Measurements from ENCODE around the gene LY6G5B.

The LY6G5B gene

GRCh38 chr6:31658983-31659648, 10.7 kb upstream of the LY6G5B start:
- Histone ChIP-seq H2AFZ (ENCODE audit: low read depth, low read length) (no peak overlapping the region), H3K4me3 (ENCODE audit: low read depth in 1 of 2, low read length in 2 of 2) (peak overlapping the region in 1 of 2 experiments; percentile 96; a peak in 3 of 4 replicates), H3K4me1 (ENCODE audit: insufficient read depth, low read length) (peaks cover 66% of the 10 kb centered on the region), H3K27me3 (ENCODE audit: insufficient read depth, low read length, poor library complexity) (no peaks in the 10 kb centered on the region), H3K9me3 (ENCODE audit: insufficient read depth, low read length, severe bottlenecking) (no peaks in the 10 kb centered on the region), H3K4me2 (ENCODE audit: insufficient read depth, low read length) (peak overlapping the region; percentile 96), H3K79me2 (ENCODE audit: insufficient read depth, low read length) (peaks cover 74% of the 10 kb centered on the region), H3K9ac (ENCODE audit: low read depth, low read length) (peak overlapping the region; percentile 91), H3K36me3 (ENCODE audit: insufficient read depth, low read length) (peaks cover 69% of the 10 kb centered on the region), H3K27ac (ENCODE audit: low read length) (peak overlapping the region; percentile 87), H4K20me1 (ENCODE audit: insufficient read depth, low read length) (peaks cover 13% of the 10 kb centered on the region)
- ATAC-seq (ENCODE audit: insufficient read depth, low read depth), result no peak
- no peak for DNase-seq
- no peak for TF ChIP-seq EZH2 (IDR thresholded peaks at IDR 0.05; ENCODE audit: borderline replicate concordance, low read depth, low read length, severe bottlenecking)
- TF ChIP-seq, protein P1, sequence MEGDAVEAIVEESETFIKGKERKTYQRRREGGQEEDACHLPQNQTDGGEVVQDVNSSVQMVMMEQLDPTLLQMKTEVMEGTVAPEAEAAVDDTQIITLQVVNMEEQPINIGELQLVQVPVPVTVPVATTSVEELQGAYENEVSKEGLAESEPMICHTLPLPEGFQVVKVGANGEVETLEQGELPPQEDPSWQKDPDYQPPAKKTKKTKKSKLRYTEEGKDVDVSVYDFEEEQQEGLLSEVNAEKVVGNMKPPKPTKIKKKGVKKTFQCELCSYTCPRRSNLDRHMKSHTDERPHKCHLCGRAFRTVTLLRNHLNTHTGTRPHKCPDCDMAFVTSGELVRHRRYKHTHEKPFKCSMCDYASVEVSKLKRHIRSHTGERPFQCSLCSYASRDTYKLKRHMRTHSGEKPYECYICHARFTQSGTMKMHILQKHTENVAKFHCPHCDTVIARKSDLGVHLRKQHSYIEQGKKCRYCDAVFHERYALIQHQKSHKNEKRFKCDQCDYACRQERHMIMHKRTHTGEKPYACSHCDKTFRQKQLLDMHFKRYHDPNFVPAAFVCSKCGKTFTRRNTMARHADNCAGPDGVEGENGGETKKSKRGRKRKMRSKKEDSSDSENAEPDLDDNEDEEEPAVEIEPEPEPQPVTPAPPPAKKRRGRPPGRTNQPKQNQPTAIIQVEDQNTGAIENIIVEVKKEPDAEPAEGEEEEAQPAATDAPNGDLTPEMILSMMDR (IDR thresholded peaks at IDR 0.05; ENCODE audit: borderline replicate concordance, extremely low read depth, low read length, poor library complexity, severe bottlenecking), result no peak

GRCh38 chr6:31659649-31660380, 10.0 kb upstream of the LY6G5B start:
- H2AFZ ChIP-seq (ENCODE audit: low read depth, low read length), result peak overlapping the region; percentile 76; the same call in 1 of the 2 replicates
- H3K9me3 ChIP-seq (ENCODE audit: insufficient read depth, low read length, severe bottlenecking), result no peaks in the 10 kb centered on the region
- H3K9ac ChIP-seq (ENCODE audit: low read depth, low read length), result peak overlapping the region; percentile 91
- no peaks in the 10 kb centered on the region for H3K27me3 ChIP-seq (ENCODE audit: insufficient read depth, low read length, poor library complexity)
- TF ChIP-seq, protein P1 (IDR thresholded peaks at IDR 0.05; ENCODE audit: borderline replicate concordance, extremely low read depth, low read length, poor library complexity, severe bottlenecking), result no peak
- no peak for TF ChIP-seq EZH2 (IDR thresholded peaks at IDR 0.05; ENCODE audit: borderline replicate concordance, low read depth, low read length, severe bottlenecking)
- ATAC-seq (ENCODE audit: insufficient read depth, low read depth) (no peak), DNase-seq (no peak)
- H3K27ac ChIP-seq (ENCODE audit: low read length), result peak overlapping the region; percentile 87
- H3K4me2 ChIP-seq (ENCODE audit: insufficient read depth, low read length), result peak overlapping the region; percentile 96
- peaks cover 70% of the 10 kb centered on the region for H3K4me1 ChIP-seq (ENCODE audit: insufficient read depth, low read length)
- H3K79me2 ChIP-seq (ENCODE audit: insufficient read depth, low read length), result peaks cover 78% of the 10 kb centered on the region
- peak overlapping the region; percentile 72 to 96 for H3K4me3 ChIP-seq (ENCODE audit: low read depth in 1 of 2, low read length in 2 of 2)
- peaks cover 72% of the 10 kb centered on the region for H3K36me3 ChIP-seq (ENCODE audit: insufficient read depth, low read length)
- peaks cover 13% of the 10 kb centered on the region for H4K20me1 ChIP-seq (ENCODE audit: insufficient read depth, low read length)

DNA sequence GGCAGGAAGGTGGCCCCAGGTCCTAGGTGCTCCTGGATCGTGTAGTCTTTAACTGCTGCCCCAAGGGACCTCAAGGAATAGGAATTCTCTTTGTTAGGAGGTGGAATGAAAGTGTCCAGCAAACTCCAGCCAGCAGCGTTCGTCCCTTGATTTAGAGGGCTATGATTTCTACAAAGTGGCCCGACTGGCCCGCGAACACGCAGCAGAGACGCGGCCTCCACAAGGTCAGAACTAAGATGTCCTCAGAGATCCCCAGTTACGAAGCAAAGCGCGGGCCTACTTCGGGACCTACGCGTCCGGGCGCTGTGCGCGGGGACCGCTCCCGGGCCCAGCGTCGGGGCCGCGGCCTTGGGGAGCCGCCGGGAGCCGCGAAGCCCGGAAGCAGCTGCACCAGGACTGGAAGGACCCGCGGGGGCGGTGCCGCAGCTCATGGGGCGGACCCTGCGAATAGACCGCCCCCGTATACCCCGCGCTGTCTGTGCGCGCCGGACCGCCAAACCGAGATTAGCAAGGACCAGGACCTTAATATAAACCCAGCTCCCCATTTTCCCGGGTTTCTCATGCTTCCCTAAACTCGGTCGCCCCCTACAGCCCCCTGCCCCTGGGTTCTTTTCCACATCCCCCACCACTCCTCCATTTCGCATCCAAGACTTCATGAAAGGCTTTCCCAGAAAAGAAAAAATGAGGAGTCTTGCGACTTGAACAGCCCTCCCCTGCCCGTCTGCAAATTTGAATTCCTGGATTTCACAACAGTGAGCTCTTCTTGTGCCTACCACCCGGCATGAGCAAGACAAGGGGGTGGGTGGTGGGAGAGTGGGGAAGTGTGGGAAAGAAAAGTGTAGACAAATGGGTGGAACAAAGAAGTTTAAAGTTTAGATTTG, 9.2 kb upstream of the LY6G5B start, which contains the start of gene C6orf47:
C6orf47 (minus strand) TSS at position 398 of the 881 bp plus-strand sequence. CDS start 831 bp downstream, outside the sequence.
- Histone ChIP-seq H2AFZ (ENCODE audit: low read depth, low read length) (peak within 1 kb of the TSS; percentile 76), H3K79me2 (ENCODE audit: insufficient read depth, low read length) (peaks cover 85% of the 10 kb centered on the region), H3K27ac (ENCODE audit: low read length) (peak within 1 kb of the TSS; percentile 87), H3K36me3 (ENCODE audit: insufficient read depth, low read length) (peaks cover 72% of the 10 kb centered on the region), H3K27me3 (ENCODE audit: insufficient read depth, low read length, poor library complexity) (no peaks in the 10 kb centered on the region), H3K9me3 (ENCODE audit: insufficient read depth, low read length, severe bottlenecking) (no peaks in the 10 kb centered on the region), H4K20me1 (ENCODE audit: insufficient read depth, low read length) (peaks cover 13% of the 10 kb centered on the region), H3K4me1 (ENCODE audit: insufficient read depth, low read length) (peaks cover 70% of the 10 kb centered on the region), H3K4me3 (ENCODE audit: low read depth in 1 of 2, low read length in 2 of 2) (peak within 1 kb of the TSS; percentile 72 to 96), H3K9ac (ENCODE audit: low read depth, low read length) (peak within 1 kb of the TSS; percentile 91), H3K4me2 (ENCODE audit: insufficient read depth, low read length) (peak within 1 kb of the TSS; percentile 96)
- TF ChIP-seq, protein P1 (IDR thresholded peaks at IDR 0.05; ENCODE audit: borderline replicate concordance, extremely low read depth, low read length, poor library complexity, severe bottlenecking), result no peak
- TF ChIP-seq EZH2 (IDR thresholded peaks at IDR 0.05; ENCODE audit: borderline replicate concordance, low read depth, low read length, severe bottlenecking), result no peak
- peak; percentile 80 for ATAC-seq (ENCODE audit: insufficient read depth, low read depth)
- peak; percentile 88 for DNase-seq

Measured in DND-41 (cell line).